ENCODE data around the gene KCNAB2.

The KCNAB2 gene

DNA sequence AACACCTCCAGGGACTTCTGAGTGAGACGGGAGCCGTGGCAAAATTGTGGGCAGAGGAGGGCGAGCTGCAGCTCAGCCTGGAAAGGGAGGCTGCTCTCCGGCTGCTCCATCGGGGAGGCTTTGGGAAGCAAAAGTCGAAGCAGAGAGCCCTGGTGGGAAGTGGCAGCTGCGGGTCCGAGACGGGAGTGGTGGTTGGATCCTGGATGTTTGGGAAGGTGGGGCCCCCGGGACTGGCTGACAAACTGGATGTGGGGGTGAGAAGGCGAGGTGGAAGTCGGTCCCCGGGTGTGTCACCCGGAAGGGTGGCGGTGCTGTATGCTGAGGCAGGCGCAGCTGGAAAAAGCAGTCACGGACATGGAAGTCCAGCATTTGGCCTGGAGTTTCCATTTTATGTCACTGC is 52.1 kb downstream of the KCNAB2 start (continued):
- TF ChIP-seq, protein P1, sequence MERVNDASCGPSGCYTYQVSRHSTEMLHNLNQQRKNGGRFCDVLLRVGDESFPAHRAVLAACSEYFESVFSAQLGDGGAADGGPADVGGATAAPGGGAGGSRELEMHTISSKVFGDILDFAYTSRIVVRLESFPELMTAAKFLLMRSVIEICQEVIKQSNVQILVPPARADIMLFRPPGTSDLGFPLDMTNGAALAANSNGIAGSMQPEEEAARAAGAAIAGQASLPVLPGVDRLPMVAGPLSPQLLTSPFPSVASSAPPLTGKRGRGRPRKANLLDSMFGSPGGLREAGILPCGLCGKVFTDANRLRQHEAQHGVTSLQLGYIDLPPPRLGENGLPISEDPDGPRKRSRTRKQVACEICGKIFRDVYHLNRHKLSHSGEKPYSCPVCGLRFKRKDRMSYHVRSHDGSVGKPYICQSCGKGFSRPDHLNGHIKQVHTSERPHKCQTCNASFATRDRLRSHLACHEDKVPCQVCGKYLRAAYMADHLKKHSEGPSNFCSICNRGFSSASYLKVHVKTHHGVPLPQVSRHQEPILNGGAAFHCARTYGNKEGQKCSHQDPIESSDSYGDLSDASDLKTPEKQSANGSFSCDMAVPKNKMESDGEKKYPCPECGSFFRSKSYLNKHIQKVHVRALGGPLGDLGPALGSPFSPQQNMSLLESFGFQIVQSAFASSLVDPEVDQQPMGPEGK (CRISPR knock-in tag; IDR thresholded peaks at IDR 0.05; ENCODE audit: borderline replicate concordance): no peak

DNA sequence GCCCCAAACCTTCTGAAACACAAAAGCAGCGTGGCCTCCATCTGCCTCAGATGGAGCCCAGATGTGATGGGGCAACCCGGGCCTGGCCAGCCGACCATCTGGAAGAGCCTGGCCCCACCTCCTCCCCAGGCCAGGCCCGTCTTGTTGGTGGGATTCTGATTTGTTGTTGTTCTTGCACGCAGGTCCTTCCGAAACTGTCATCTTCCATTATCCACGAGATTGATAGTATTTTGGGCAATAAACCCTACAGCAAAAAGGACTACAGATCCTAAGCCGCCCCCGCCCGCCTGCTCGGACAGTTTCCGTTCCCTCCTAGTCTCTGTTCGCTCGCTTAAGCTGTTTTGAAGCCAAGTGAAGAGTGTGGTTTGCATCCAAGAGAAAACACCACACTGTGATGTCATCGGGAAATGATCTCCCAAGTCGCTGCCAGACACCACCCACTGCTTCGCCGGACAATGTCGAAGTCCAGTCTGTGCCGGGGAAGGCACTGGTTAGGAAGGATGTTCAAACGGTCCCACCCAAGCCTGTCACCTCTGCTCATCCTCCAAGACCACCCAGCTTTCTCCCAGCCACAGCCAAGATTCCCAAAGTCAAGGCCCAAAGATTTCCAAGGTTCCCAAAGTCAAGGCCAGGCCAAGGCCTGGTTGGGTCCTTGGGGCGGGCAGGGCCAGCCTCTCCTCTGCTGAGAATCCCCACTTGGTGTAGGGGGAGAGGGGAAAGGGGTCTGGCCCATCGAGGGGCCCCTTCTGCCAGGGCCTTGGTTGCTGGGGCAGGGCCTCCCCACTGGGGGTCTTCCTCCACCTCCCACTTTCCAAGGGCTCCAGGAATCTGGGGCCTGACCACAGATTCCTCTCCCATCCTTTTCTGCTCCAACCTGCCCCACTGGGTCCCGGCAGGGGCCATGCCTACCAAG is 52.9 kb downstream of the KCNAB2 start:
- TF ChIP-seq ZFP30 (CRISPR knock-in tag; IDR thresholded peaks at IDR 0.05) (no peak), ARNTL (CRISPR knock-in tag; IDR thresholded peaks at IDR 0.05; ENCODE audit: borderline replicate concordance, low read depth) (no peak)
- TF ChIP-seq, protein P2, sequence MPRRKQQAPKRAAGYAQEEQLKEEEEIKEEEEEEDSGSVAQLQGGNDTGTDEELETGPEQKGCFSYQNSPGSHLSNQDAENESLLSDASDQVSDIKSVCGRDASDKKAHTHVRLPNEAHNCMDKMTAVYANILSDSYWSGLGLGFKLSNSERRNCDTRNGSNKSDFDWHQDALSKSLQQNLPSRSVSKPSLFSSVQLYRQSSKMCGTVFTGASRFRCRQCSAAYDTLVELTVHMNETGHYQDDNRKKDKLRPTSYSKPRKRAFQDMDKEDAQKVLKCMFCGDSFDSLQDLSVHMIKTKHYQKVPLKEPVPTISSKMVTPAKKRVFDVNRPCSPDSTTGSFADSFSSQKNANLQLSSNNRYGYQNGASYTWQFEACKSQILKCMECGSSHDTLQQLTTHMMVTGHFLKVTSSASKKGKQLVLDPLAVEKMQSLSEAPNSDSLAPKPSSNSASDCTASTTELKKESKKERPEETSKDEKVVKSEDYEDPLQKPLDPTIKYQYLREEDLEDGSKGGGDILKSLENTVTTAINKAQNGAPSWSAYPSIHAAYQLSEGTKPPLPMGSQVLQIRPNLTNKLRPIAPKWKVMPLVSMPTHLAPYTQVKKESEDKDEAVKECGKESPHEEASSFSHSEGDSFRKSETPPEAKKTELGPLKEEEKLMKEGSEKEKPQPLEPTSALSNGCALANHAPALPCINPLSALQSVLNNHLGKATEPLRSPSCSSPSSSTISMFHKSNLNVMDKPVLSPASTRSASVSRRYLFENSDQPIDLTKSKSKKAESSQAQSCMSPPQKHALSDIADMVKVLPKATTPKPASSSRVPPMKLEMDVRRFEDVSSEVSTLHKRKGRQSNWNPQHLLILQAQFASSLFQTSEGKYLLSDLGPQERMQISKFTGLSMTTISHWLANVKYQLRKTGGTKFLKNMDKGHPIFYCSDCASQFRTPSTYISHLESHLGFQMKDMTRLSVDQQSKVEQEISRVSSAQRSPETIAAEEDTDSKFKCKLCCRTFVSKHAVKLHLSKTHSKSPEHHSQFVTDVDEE (CRISPR knock-in tag; IDR thresholded peaks at IDR 0.05): no peak
- TF ChIP-seq, protein P3, sequence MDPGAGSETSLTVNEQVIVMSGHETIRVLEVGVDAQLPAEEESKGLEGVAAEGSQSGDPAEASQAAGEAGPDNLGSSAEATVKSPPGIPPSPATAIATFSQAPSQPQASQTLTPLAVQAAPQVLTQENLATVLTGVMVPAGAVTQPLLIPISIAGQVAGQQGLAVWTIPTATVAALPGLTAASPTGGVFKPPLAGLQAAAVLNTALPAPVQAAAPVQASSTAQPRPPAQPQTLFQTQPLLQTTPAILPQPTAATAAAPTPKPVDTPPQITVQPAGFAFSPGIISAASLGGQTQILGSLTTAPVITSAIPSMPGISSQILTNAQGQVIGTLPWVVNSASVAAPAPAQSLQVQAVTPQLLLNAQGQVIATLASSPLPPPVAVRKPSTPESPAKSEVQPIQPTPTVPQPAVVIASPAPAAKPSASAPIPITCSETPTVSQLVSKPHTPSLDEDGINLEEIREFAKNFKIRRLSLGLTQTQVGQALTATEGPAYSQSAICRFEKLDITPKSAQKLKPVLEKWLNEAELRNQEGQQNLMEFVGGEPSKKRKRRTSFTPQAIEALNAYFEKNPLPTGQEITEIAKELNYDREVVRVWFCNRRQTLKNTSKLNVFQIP (CRISPR knock-in tag; IDR thresholded peaks at IDR 0.05; ENCODE audit: borderline replicate concordance, low read depth): no peak
- TF ChIP-seq, protein P1 (CRISPR knock-in tag; IDR thresholded peaks at IDR 0.05; ENCODE audit: borderline replicate concordance): no peak
- ATAC-seq: no peak

DNA sequence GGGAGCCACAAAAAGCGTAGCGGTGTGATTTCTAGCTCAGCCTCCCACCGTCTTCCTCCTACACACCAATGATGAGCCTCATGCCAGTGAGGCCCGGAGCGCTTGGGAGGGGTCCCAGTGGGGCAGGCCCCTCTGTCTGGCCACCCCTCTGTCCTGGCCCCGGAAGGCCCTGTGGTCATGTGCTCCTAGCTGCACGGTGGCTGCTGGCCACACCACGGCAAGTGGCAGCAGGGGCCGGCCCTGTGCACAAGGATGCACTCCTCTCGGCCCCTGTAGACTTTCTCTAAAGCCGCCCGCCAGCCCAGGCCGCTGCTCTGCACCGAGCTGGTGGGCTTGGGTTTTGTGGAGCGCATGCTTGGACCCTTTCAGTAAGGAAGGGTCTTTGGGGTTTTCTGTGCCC is 53.6 kb downstream of the KCNAB2 start:
- TF ChIP-seq PPARA (CRISPR knock-in tag; IDR thresholded peaks at IDR 0.05; ENCODE audit: borderline replicate concordance): no peak
- no peak for ATAC-seq

DNA sequence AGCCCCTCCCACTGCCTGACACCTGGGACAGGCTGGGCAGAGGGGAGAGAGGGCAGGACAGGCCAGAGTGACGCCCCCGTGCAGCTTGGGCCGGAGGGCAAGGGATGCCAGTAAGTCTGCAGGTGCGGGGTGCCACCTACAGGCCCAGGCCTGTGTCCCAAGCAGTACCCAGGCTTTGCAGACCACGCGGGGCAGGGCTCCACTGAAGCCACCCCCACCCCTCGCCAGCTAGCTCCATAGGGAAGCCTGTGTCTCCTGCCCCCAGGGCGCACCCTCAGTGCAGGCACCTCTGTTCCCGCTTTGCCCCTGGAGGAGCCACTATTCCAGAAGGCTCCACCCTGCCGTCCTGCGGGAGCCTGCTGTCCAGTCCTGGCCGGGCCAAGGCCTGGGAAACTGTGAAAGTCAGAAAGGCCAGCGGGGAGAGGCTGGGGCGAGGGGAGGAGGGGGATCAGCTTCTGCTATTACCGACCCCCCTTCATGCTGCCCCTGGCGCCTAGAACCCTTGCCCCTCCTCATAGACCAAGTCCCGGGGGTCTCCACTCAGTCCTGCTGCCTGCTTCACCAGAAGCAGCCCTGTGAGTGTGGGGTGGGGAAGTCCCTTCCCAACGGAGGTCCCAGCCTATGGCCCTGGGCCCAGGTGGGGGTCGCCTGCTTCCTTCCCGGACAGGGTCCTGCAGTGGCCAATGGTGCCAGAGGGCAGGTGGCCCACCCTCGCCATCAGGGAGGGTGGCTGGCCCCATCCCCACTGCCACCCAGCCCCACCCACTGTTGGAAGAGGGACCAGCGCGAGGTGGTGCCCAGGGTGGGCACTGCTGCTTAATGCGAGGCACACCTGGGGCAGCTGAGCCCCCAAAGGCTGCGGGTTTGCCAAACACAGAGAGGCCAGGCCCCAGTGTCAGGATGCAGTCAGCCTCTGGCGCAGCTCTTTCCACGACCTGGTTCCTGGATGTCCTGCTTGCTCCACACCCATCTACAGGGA is 54.4 kb downstream of the KCNAB2 start:
- TF ChIP-seq ESRRG (CRISPR knock-in tag; IDR thresholded peaks at IDR 0.05) (no peak), ARNTL (CRISPR knock-in tag; IDR thresholded peaks at IDR 0.05; ENCODE audit: borderline replicate concordance, low read depth) (no peak), CSDC2 (CRISPR knock-in tag; IDR thresholded peaks at IDR 0.05) (no peak), GLIS3 (CRISPR knock-in tag; IDR thresholded peaks at IDR 0.05) (no peak), TOX (CRISPR knock-in tag; IDR thresholded peaks at IDR 0.05; ENCODE audit: borderline replicate concordance) (no peak), SNAI2 (CRISPR knock-in tag; IDR thresholded peaks at IDR 0.05) (no peak), ZFP30 (CRISPR knock-in tag; IDR thresholded peaks at IDR 0.05) (no peak), RARB (CRISPR knock-in tag; IDR thresholded peaks at IDR 0.05) (no peak)
- TF ChIP-seq, protein P2 (CRISPR knock-in tag; IDR thresholded peaks at IDR 0.05): no peak
- TF ChIP-seq, protein P4, sequence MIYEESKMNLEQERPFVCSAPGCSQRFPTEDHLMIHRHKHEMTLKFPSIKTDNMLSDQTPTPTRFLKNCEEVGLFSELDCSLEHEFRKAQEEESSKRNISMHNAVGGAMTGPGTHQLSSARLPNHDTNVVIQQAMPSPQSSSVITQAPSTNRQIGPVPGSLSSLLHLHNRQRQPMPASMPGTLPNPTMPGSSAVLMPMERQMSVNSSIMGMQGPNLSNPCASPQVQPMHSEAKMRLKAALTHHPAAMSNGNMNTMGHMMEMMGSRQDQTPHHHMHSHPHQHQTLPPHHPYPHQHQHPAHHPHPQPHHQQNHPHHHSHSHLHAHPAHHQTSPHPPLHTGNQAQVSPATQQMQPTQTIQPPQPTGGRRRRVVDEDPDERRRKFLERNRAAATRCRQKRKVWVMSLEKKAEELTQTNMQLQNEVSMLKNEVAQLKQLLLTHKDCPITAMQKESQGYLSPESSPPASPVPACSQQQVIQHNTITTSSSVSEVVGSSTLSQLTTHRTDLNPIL (CRISPR knock-in tag; IDR thresholded peaks at IDR 0.05; ENCODE audit: low read depth): no peak
- TF ChIP-seq, protein P5, sequence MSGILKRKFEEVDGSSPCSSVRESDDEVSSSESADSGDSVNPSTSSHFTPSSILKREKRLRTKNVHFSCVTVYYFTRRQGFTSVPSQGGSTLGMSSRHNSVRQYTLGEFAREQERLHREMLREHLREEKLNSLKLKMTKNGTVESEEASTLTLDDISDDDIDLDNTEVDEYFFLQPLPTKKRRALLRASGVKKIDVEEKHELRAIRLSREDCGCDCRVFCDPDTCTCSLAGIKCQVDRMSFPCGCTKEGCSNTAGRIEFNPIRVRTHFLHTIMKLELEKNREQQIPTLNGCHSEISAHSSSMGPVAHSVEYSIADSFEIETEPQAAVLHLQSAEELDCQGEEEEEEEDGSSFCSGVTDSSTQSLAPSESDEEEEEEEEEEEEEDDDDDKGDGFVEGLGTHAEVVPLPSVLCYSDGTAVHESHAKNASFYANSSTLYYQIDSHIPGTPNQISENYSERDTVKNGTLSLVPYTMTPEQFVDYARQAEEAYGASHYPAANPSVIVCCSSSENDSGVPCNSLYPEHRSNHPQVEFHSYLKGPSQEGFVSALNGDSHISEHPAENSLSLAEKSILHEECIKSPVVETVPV (CRISPR knock-in tag; IDR thresholded peaks at IDR 0.05): no peak
- peak; percentile 62 for ATAC-seq

Measured in SK-N-SH treated with all-trans-retinoic acid at 6 μM for 48 hours (cell line).